HUDEP-2 (cell line): ENCODE data around the gene PCDHA6.
"Not testable (repeated sequence)": the region's sequence is repeated elsewhere in the genome, so short reads cannot be mapped to it uniquely, and the experiment has no call there.

Experiments
- DNase-seq, 76 experiments: peaks; one replicate each; lab custom pipeline; 2025; ENCODE audit not compliant: unreplicated experiment in 76 of 76; lab: John Stamatoyannopoulos, UW

The PCDHA6 gene, protein sequence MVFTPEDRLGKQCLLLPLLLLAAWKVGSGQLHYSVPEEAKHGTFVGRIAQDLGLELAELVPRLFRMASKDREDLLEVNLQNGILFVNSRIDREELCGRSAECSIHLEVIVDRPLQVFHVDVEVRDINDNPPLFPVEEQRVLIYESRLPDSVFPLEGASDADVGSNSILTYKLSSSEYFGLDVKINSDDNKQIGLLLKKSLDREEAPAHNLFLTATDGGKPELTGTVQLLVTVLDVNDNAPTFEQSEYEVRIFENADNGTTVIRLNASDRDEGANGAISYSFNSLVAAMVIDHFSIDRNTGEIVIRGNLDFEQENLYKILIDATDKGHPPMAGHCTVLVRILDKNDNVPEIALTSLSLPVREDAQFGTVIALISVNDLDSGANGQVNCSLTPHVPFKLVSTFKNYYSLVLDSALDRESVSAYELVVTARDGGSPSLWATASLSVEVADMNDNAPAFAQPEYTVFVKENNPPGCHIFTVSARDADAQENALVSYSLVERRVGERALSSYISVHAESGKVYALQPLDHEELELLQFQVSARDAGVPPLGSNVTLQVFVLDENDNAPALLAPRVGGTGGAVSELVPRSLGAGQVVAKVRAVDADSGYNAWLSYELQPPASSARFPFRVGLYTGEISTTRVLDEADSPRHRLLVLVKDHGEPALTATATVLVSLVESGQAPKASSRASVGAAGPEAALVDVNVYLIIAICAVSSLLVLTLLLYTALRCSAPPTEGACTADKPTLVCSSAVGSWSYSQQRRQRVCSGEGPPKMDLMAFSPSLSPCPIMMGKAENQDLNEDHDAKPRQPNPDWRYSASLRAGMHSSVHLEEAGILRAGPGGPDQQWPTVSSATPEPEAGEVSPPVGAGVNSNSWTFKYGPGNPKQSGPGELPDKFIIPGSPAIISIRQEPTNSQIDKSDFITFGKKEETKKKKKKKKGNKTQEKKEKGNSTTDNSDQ

DNA sequence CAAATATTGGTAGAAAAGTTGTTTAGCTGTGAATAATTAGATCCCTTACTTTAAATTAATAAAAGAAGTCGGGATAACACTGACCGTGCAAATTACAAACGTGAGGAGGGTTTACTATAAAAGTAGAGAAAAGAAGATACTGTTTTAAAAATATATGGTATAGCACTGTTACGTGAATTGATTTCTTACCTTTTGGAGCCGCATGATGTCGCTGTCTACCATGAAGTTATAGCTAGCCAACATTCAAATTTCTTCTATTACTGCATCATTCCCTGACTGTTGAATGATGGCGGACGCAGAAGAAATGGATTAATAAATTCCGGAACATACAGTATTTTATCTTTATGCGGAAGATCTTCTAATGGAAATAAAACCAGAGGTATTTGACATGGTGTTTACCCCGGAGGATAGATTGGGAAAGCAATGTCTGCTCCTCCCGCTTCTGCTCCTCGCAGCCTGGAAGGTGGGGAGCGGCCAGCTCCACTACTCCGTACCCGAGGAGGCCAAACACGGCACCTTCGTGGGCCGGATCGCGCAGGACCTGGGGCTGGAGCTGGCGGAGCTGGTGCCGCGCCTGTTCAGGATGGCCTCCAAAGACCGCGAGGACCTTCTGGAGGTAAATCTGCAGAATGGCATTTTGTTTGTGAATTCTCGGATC is at the start of gene PCDHA6:
PCDHA6 (plus strand) TSS at position 257 of the 658 bp plus-strand sequence; CDS start at position 389, 132 bp downstream.
- DNase-seq, result no peak

DNA sequence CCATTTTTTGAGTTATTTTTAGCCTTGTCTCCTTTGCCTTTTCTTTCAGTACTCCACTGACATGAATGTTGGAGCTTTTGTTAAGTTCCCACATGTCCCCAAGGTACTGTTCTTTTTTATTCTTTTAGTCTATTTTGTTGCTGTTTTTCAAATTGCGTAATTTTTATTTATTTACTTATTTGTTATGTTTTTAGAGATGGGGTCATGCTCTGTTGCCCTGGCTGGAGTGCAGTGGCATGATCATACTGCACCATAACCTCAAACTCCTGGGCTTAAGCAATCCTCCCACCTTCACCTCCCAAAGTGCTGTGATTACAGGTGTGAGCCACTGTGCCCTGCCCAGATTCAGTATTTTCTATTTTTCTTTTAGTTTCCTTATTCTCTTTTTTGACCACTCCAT is 47.2 kb upstream of the PCDHA6 start:
- DNase-seq, result no peak

DNA sequence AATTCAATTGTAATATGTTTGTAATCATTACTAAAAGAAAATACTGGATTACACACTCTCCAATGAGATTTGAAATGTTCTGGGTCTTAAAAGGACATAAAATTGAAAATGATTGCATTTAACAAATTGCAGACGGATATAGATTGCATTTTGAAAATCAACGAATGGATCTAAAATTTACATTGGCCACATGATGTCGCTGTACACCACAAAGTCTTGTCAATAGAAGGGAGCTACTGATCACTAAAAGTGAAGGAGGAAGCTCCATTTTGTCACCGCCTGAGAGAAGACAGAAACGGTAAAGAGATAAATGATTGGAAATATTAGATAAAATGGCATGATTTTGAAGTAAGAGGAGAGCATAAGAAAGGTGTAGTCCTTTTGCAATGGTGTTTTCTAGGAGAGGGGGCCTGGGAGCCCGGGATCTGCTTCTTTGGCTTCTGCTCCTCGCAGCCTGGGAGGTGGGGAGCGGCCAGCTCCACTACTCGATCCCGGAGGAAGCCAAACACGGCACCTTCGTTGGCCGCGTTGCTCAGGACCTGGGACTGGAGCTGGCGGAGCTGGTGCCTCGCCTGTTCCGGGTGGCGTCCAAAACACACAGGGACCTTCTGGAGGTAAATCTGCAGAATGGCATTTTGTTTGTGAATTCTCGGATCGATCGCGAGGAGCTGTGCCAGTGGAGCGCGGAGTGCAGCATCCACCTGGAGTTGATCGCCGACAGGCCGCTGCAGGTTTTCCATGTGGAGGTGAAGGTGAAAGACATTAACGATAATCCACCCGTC is 41.7 kb upstream of the PCDHA6 start, which contains the start of gene PCDHA1:
PCDHA1 (plus strand) TSS at position 236 of the 782 bp plus-strand sequence.
- peak in 2 of 76 experiments; percentile 6 to 8 for DNase-seq

DNA sequence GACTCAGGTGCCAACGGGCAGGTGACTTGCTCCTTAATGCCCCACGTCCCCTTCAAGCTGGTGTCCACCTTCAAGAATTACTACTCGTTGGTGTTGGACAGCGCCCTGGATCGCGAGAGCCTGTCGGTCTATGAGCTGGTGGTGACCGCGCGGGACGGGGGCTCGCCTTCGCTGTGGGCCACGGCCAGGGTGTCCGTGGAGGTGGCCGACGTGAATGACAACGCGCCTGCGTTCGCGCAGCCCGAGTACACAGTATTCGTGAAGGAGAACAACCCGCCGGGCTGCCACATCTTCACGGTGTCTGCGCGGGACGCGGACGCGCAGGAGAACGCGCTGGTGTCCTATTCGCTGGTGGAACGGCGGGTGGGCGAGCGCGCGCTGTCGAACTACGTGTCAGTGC is 40.3 kb upstream of the PCDHA6 start:
- DNase-seq, result not testable (repeated sequence)

DNA sequence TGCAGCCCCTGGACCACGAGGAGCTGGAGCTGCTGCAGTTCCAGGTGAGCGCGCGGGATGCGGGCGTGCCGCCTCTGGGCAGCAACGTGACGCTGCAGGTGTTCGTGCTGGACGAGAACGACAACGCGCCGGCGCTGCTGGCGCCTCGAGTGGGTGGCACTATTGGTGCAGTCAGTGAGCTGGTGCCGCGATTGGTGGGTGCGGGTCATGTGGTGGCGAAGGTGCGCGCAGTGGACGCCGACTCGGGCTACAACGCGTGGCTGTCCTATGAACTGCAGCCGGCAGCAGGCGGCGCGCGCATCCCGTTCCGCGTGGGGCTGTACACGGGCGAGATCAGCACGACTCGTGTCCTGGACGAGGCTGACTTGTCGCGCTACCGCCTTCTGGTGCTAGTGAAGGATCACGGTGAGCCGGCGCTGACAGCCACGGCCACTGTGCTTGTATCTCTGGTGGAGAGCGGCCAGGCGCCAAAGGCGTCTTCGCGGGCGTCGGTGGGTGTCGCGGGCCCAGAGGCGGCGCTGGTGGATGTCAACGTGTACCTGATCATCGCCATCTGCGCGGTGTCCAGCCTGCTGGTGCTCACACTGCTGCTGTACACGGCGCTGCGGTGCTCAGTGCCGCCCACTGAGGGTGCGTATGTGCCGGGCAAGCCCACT is 39.8 kb upstream of the PCDHA6 start:
- DNase-seq, result not testable (repeated sequence)

DNA sequence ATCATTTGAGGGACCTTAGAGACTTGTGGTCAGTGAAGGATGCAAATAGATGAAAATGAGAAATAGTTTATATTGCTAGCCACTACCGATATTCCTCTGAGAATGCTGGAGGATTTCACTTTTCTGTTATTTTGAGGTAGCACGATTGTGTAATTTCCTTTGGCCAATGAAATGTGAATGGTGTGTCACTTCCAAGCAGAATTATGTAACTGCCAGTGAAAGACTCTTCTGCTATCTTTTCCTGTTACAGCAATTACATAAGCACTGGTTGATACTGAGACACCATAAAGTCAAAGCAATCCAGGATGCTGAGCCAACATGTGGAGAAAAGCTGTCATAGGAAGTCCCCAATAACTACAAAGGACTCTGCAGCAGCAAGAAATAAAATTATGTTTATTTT is 36.7 kb upstream of the PCDHA6 start:
- DNase-seq, result no peak

DNA sequence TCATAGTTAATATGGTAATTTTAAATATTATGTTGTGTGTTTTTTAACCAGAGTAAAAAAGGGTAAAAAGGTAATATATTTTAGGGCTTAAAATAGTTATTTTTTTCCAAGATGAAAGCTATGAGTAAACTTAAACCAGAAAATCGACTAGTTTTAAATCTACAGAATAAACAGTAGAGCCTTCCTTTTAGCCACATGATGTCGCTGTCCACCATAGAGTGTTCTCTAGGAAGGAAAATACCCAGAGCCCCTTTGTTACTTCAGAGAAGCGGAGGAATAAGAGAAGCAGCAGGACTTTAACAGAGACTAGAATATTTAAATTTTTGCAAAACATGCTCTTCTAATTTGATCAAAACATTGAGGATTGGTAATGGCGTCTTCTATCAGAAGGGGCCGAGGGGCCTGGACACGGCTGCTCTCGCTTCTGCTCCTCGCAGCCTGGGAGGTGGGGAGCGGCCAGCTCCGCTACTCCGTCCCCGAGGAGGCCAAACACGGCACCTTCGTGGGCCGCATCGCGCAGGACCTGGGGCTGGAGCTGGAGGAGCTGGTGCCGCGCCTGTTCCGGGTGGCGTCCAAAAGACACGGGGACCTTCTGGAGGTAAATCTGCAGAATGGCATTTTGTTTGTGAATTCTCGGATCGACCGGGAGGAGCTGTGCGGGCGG is 33.0 kb upstream of the PCDHA6 start, which contains the start of gene PCDHA2:
PCDHA2 (plus strand) TSS at position 258 of the 664 bp plus-strand sequence.
- DNase-seq, result no peak

DNA sequence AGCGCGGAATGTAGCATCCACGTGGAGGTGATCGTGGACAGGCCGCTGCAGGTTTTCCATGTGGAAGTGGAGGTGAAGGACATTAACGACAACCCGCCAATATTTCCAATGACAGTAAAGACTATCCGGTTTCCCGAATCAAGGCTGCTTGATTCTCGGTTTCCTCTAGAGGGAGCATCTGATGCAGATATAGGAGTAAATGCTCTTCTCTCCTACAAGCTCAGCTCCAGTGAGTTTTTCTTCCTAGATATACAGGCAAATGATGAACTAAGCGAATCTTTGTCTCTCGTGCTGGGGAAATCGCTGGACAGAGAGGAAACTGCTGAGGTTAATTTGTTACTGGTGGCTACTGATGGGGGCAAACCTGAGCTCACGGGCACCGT is 32.5 kb upstream of the PCDHA6 start:
- peak in 1 of 76 experiments; percentile 5 for DNase-seq

DNA sequence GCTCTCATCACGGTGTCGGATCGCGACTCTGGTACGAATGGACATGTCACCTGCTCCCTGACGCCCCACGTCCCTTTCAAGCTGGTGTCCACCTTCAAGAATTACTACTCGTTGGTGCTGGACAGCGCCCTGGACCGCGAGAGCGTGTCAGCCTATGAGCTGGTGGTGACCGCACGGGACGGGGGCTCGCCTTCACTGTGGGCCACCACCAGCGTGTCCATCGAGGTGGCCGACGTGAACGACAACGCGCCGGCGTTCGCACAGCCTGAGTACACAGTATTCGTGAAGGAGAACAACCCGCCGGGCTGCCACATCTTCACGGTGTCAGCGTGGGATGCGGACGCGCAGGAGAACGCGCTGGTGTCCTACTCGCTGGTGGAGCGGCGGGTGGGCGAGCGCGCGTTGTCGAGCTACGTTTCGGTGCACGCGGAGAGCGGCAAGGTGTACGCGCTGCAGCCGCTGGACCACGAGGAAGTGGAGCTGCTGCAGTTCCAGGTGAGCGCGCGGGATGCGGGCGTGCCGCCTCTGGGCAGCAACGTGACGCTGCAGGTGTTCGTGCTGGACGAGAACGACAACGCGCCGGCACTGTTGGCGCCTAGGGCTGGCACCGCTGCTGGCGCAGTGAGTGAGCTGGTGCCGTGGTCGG is 31.6 kb upstream of the PCDHA6 start:
- DNase-seq, result not testable (repeated sequence)

DNA sequence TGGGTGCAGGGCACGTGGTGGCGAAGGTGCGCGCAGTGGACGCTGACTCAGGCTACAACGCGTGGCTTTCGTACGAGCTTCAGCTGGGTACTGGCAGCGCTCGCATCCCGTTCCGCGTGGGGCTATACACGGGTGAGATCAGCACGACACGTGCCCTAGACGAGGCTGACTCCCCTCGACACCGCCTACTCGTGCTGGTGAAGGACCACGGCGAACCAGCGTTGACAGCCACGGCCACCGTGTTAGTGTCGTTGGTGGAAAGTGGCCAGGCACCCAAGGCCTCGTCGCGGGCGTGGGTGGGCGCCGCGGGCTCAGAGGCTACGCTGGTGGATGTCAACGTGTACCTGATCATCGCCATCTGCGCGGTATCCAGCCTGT is 31.1 kb upstream of the PCDHA6 start:
- no peak for DNase-seq

DNA sequence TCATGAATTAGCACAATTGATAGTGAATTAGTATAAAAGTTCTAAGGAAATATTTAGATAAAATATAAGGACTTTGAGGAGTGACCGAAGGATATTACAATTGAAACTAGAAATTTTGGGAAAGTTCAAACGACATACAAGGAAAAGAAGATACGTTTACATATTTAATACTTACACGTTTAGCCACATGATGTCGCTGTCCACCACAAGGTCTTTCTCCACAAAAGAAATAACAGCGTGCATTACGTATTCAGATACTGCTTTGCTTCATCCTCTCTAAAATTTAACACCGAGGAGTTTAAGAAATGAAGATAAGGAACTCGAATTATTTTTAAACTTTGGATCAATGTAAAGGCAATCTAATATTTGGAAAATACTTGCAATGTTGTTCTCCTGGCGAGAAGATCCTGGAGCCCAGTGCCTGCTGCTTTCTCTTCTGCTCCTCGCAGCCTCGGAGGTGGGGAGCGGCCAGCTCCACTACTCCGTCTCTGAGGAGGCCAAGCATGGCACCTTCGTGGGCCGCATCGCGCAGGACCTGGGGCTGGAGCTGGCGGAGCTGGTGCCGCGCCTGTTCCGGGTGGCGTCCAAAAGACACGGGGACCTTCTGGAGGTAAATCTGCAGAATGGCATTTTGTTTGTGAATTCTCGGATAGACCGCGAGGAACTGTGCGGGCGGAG is 26.8 kb upstream of the PCDHA6 start, which contains the start of gene PCDHA3:
PCDHA3 (plus strand) TSS at position 242 of the 678 bp plus-strand sequence.
- peak in 1 of 76 experiments; percentile 1 for DNase-seq

DNA sequence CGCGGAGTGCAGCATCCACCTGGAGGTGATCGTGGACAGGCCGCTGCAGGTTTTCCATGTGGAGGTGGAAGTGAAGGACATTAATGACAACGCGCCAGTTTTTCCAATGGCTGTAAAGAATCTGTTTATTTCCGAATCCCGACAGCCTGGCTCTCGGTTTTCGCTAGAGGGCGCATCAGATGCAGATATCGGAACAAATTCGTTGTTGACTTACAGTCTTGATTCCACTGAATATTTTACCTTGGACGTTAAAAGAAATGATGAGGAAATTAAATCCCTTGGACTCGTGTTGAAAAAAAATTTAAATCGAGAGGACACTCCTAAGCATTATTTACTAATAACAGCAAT is 26.3 kb upstream of the PCDHA6 start:
- no peak for DNase-seq

DNA sequence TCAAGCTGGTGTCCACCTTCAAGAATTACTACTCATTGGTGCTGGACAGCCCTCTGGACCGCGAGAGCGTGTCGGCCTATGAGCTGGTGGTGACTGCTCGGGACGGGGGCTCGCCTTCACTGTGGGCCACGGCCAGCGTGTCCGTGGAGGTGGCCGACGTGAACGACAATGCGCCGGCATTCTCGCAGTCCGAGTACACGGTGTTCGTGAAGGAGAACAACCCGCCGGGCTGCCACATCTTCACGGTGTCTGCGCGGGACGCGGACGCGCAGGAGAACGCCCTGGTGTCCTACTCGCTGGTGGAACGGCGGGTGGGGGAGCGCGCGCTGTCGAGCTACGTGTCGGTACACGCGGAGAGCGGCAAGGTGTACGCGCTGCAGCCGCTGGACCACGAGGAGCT is 25.4 kb upstream of the PCDHA6 start:
- not testable (repeated sequence) for DNase-seq

DNA sequence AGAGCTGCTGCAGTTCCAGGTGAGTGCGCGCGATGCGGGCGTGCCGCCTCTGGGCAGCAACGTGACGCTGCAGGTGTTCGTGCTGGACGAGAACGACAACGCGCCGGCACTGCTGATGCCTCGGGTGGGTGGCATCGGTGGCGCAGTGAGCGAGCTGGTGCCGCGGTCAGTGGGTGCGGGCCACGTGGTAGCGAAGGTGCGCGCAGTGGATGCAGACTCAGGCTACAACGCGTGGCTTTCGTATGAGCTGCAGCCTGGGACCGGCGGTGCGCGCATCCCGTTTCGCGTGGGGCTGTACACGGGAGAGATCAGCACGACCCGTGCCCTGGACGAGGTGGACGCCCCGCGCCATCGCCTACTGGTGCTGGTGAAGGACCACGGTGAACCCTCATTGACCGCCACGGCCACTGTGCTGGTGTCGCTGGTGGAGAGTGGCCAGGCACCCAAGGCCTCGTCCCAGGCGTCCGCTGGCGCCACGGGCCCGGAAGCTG is 24.9 kb upstream of the PCDHA6 start:
- no peak for DNase-seq

DNA sequence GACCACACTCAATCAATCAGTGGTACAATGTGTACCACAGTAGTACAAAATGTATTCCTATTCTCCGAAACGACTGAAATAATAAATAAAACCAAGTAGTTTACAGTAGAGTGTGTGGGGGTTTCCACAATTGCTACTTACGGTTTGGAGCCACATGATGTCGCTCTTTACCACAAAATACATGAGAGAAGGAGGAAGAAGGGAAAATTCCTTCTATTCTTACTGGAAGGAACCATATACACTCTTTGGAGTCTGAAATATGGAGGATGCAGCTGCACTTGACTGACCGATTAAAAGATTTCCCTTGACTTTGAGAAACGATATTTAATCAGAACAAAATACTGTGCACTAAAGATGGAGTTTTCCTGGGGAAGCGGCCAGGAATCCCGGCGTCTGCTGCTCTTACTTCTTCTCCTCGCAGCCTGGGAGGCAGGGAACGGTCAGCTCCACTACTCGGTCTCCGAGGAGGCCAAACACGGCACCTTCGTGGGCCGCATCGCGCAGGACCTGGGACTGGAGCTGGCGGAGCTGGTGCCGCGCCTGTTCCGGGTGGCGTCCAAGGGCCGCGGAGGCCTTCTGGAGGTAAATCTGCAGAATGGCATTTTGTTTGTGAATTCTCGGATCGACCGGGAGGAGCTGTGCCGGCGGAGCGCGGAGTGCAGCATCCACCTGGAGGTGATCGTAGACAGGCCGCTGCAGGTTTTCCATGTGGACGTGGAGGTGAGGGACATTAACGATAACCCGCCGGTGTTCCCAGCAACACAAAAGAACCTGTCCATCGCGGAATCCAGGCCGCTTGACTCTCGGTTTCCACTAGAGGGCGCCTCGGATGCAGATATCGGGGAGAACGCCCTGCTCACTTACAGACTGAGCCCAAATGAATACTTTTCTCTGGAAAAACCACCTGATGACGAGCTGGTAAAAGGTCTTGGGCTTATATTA is 20.7 kb upstream of the PCDHA6 start, which contains the start of gene PCDHA4:
PCDHA4 (plus strand) TSS at position 235 of the 942 bp plus-strand sequence.
- peak in 10 of 76 experiments; percentile 1 to 36 (median 4) for DNase-seq

DNA sequence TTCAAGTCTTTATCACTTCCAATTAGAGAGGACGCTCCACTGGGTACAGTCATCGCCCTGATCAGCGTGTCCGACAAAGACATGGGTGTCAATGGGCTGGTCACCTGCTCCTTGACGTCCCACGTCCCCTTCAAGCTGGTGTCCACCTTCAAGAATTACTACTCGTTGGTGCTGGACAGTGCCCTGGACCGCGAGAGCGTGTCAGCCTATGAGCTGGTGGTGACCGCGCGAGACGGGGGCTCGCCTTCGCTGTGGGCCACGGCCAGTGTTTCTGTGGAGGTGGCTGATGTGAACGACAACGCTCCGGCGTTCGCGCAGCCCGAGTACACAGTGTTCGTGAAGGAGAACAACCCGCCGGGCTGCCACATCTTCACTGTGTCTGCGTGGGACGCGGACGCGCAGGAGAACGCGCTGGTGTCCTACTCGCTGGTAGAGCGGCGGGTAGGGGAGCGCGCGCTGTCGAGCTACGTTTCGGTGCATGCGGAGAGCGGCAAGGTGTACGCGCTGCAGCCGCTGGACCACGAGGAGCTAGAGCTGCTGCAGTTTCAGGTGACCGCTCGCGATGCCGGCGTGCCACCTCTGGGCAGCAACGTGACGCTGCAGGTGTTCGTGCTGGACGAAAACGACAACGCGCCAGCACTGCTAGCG is 19.4 kb upstream of the PCDHA6 start:
- not testable (repeated sequence) for DNase-seq
